Smooth muscle cell of bladder (primary cell): ENCODE data around the gene ZNF839. TPM values are rescaled to one million over a fixed set of nuclear protein-coding genes. Genes with fewer than 3 reads are reported as not detected.

Source experiments
- total RNA-seq: library from RNA; depleted of rRNA; stranded (reverse); fragments of >200 nt; gene quantifications from 2 replicates; pipeline ENCODE4 v1.2.3, GENCODE V29; 2014

The ZNF839 gene
- total RNA-seq: 8.0 and 8.1 TPM in 2 replicates

GRCh38 chr14:102319351-102320032, at the start of gene ZNF839:
Gene ZNF839, plus strand, starts transcription at chr14:102319746. Its CDS starts 20 bp downstream, at chr14:102319766.

GRCh38 chr14:102304611-102305506, 14.7 kb upstream of the ZNF839 start, which contains the start of gene MOK:
Gene MOK, minus strand, starts transcription at chr14:102305164. Its CDS starts 196 bp downstream, at chr14:102304968.

GRCh38 chr14:102362545-102363181, 43.1 kb downstream of the ZNF839 start, which contains the start of the genes CINP and TECPR2:
Gene CINP, minus strand, starts transcription at chr14:102362890. Its CDS starts 39 bp downstream, at chr14:102362851.
Gene TECPR2, plus strand, starts transcription at chr14:102362941. Its CDS starts 13,781 bp downstream, at chr14:102376722.

Other genes starting within 250 kb of the ZNF839 start
- gene HSP90AA1, start 232.7 kb upstream of the ZNF839 start, total RNA-seq: 160 and 248 TPM in 2 replicates
- gene WDR20, start 179.8 kb upstream of the ZNF839 start, total RNA-seq: 12.7 and 15.5 TPM in 2 replicates
- gene MOK, start 14.6 kb upstream of the ZNF839 start, total RNA-seq: 8.4 and 8.5 TPM in 2 replicates
- gene CINP, start 43.1 kb downstream of the ZNF839 start, total RNA-seq: 43.1 and 52.9 TPM in 2 replicates
- gene TECPR2, start 43.2 kb downstream of the ZNF839 start, total RNA-seq: 6.7 and 9.8 TPM in 2 replicates
- gene ANKRD9, start 190.0 kb downstream of the ZNF839 start, total RNA-seq: 9.2 and 17.8 TPM in 2 replicates